Effector memory CD4-positive, alpha-beta T cell (primary cell): ENCODE results near the gene ARFIP1.
"Not testable (repeated sequence)": the region's sequence is repeated elsewhere in the genome, so short reads cannot be mapped to it uniquely, and the experiment has no call there.

Source experiments
- DNase-seq, 3 donors: peaks; one replicate each; pipeline ENCODE4 v3.0.0-alpha.2; 2020
- H3K27ac ChIP-seq: 2 replicates; pipeline ENCODE4 v1.7.0; 2013; ENCODE audit warnings: mild to moderate bottlenecking, low read length, moderate library complexity; ENCODE audit not compliant: insufficient read depth, poor library complexity, severe bottlenecking
- H3K27me3 ChIP-seq: replicated peaks from 2 replicates; pipeline ENCODE4 v1.7.0; 2013; ENCODE audit warnings: mild to moderate bottlenecking, low read length; ENCODE audit not compliant: insufficient read depth, control insufficient read depth, poor library complexity, severe bottlenecking
- H3K36me3 ChIP-seq: 2 replicates; pipeline ENCODE4 v1.7.0; 2013; ENCODE audit warnings: mild to moderate bottlenecking, low read length, moderate library complexity; ENCODE audit not compliant: control insufficient read depth, insufficient read depth
- H3K4me1 ChIP-seq: 2 replicates; pipeline ENCODE4 v1.7.0; 2013; ENCODE audit warnings: low read length, mild to moderate bottlenecking; ENCODE audit not compliant: control insufficient read depth, insufficient read depth, poor library complexity, severe bottlenecking
- H3K4me3 ChIP-seq: 2 replicates; pipeline ENCODE4 v1.7.0; 2013; ENCODE audit warnings: low read length, low read depth, mild to moderate bottlenecking; ENCODE audit not compliant: insufficient read depth, poor library complexity, severe bottlenecking
- H3K9me3 ChIP-seq: 2 replicates; pipeline ENCODE4 v1.7.0; 2013; ENCODE audit warnings: mild to moderate bottlenecking, low read length, moderate library complexity; ENCODE audit not compliant: control insufficient read depth

ARFIP1 gene

GRCh38 chr4:152765069-152765737 is 14.6 kb upstream of the ARFIP1 start:
- not testable (repeated sequence) for H3K36me3 ChIP-seq, H3K27ac ChIP-seq, H3K9me3 ChIP-seq, DNase-seq, H3K4me3 ChIP-seq, H3K27me3 ChIP-seq, H3K4me1 ChIP-seq

GRCh38 chr4:152771741-152772533 is 7.8 kb upstream of the ARFIP1 start:
- no peak for DNase-seq
- Histone ChIP-seq H3K27ac (no peak overlapping the region), H3K36me3 (no peaks in the 10 kb centered on the region), H3K27me3 (no peaks in the 10 kb centered on the region), H3K4me3 (no peak overlapping the region), H3K4me1 (no peaks in the 10 kb centered on the region), H3K9me3 (no peaks in the 10 kb centered on the region)

GRCh38 chr4:152773339-152773738 is 6.4 kb upstream of the ARFIP1 start:
- Histone ChIP-seq H3K36me3 (no peaks in the 10 kb centered on the region), H3K27me3 (no peaks in the 10 kb centered on the region), H3K4me1 (no peaks in the 10 kb centered on the region), H3K4me3 (no peak overlapping the region), H3K9me3 (no peaks in the 10 kb centered on the region), H3K27ac (no peak overlapping the region)
- no peak for DNase-seq

- H3K27me3 ChIP-seq = no peaks in the 10 kb centered on the region
These were observed 5.8 kb upstream of the ARFIP1 start for GRCh38 chr4:152773953-152774352.

GRCh38 chr4:152776352-152776751 is 3.4 kb upstream of the ARFIP1 start:
- DNase-seq = no peak
- Histone ChIP-seq H3K27ac (no peak overlapping the region), H3K36me3 (no peaks in the 10 kb centered on the region), H3K4me1 (peaks cover 9% of the 10 kb centered on the region), H3K27me3 (no peaks in the 10 kb centered on the region), H3K9me3 (no peaks in the 10 kb centered on the region), H3K4me3 (no peak overlapping the region)

More at GRCh38 chr4:152773953-152774352, 5.8 kb upstream of the ARFIP1 start:
- no peaks in the 10 kb centered on the region for H3K9me3 ChIP-seq
- peaks cover 3% of the 10 kb centered on the region for H3K4me1 ChIP-seq
- H3K36me3 ChIP-seq = no peaks in the 10 kb centered on the region
- no peak overlapping the region for H3K27ac ChIP-seq
- no peak overlapping the region for H3K4me3 ChIP-seq
- DNase-seq = no peak

- Histone ChIP-seq H3K27ac (no peak overlapping the region), H3K9me3 (no peaks in the 10 kb centered on the region), H3K36me3 (no peaks in the 10 kb centered on the region), H3K4me1 (peaks cover 9% of the 10 kb centered on the region), H3K27me3 (no peaks in the 10 kb centered on the region), H3K4me3 (no peak overlapping the region)
- DNase-seq = no peak
These were observed 2.3 kb upstream of the ARFIP1 start for GRCh38 chr4:152777488-152777887.

GRCh38 chr4:152778656-152779512 is 870 bp upstream of the ARFIP1 start:
- Histone ChIP-seq H3K4me3 (peak overlapping the region; percentile 96), H3K27me3 (no peaks in the 10 kb centered on the region), H3K4me1 (peaks cover 9% of the 10 kb centered on the region)

GRCh38 chr4:152780267-152780778 is 569 bp downstream of the ARFIP1 start:
- no peak for DNase-seq
- Histone ChIP-seq H3K36me3 (no peaks in the 10 kb centered on the region), H3K4me3 (peak overlapping the region; percentile 96), H3K4me1 (peaks cover 9% of the 10 kb centered on the region), H3K27me3 (no peaks in the 10 kb centered on the region), H3K27ac (peak overlapping the region; percentile 88), H3K9me3 (no peaks in the 10 kb centered on the region)

More at GRCh38 chr4:152778656-152779512, 870 bp upstream of the ARFIP1 start:
- no peak for DNase-seq
- Histone ChIP-seq H3K36me3 (no peaks in the 10 kb centered on the region), H3K27ac (peak overlapping the region; percentile 88), H3K9me3 (no peaks in the 10 kb centered on the region)

GRCh38 chr4:152784490-152785350 is 5.0 kb downstream of the ARFIP1 start:
- no peak overlapping the region for H3K27ac ChIP-seq
- H3K9me3 ChIP-seq = no peaks in the 10 kb centered on the region
- no peaks in the 10 kb centered on the region for H3K27me3 ChIP-seq
- H3K36me3 ChIP-seq = no peaks in the 10 kb centered on the region
- no peak overlapping the region for H3K4me3 ChIP-seq
- no peak for DNase-seq
- H3K4me1 ChIP-seq = peaks cover 7% of the 10 kb centered on the region
